H1 (cell line): ENCODE measurements around the gene FBXO47. TPM values are rescaled to one million over a fixed set of nuclear protein-coding genes. Genes with fewer than 3 reads are reported as not detected.
A peak's percentile ranks its signal among the peaks of the same experiment; 100 is the strongest.

Source experiments
- CTCF ChIA-PET: fragments of 300-600 bp; sonication (Branson Sonifier 250); formaldehyde crosslinking; loops from one replicate; lab custom pipeline; 2021; ENCODE audit not compliant: partially characterized antibody; lab: Charles Lee
- POLR2A ChIA-PET: fragments of 300-600 bp; sonication (Branson Sonifier 250); formaldehyde crosslinking; loops from one replicate; lab custom pipeline; 2021; ENCODE audit warnings: inconsistent platforms; ENCODE audit not compliant: partially characterized antibody; lab: Charles Lee
- DNase-seq, 2 experiments: peaks; one replicate each; pipeline versions ENCODE4 v3.0.0 to v3.0.0-alpha.2; 2010 to 2022; ENCODE audit warnings: low spot score in 2 of 2, low read depth in 1 of 2, mixed read lengths in 1 of 2
- FAIRE-seq: peaks from 2 replicates; lab custom pipeline; 2011; peaks lifted over from hg19 to GRCh38; lab: Jason Lieb, UNC
- H2AFZ ChIP-seq: 2 replicates; pipeline ENCODE4 v1.8.1; 2012; ENCODE audit warnings: low read length, inconsistent platforms
- H2AK5ac ChIP-seq: 2 replicates; pipeline ENCODE4 v1.6.1; 2013; ENCODE audit warnings: low read depth, low read length
- H2BK120ac ChIP-seq: replicated peaks from 2 replicates; pipeline ENCODE3; 2013; ENCODE audit warnings: low read depth, low read length, inconsistent platforms
- H2BK12ac ChIP-seq: 2 replicates; pipeline ENCODE4 v1.6.1; 2013; ENCODE audit warnings: low read depth, low read length
- H2BK15ac ChIP-seq: 2 replicates; pipeline ENCODE4 v1.6.1; 2013; ENCODE audit warnings: low read length
- H2BK20ac ChIP-seq: 2 replicates; pipeline ENCODE4 v1.6.1; 2013; ENCODE audit warnings: low read length
- H2BK5ac ChIP-seq: 2 replicates; pipeline ENCODE4 v1.6.1; 2013; ENCODE audit warnings: low read depth, low read length
- H3K14ac ChIP-seq: 2 replicates; pipeline ENCODE4 v1.6.1; 2013; ENCODE audit warnings: inconsistent platforms; ENCODE audit not compliant: insufficient read length
- H3K18ac ChIP-seq: 2 replicates; pipeline ENCODE4 v1.6.1; 2013; ENCODE audit warnings: low read length; ENCODE audit errors: extremely low read depth
- H3K23ac ChIP-seq: 2 replicates; pipeline ENCODE4 v1.6.1; 2013; ENCODE audit warnings: inconsistent platforms; ENCODE audit not compliant: insufficient read length
- H3K23me2 ChIP-seq: 2 replicates; pipeline ENCODE4 v1.6.1; 2013; ENCODE audit warnings: low read depth, low read length
- H3K27ac ChIP-seq: 2 replicates; pipeline ENCODE4 v1.6.1; 2011; ENCODE audit warnings: low read depth, low read length, inconsistent platforms
- H3K27me3 ChIP-seq, 4 experiments: replicated peaks in 1 of 4; 1 replicate in 1 of 4; 2 replicates in 3 of 4; pipeline versions ENCODE4 v1.6.1 to v1.8.1; 2011 to 2013; ENCODE audit warnings: low read length in 3 of 4, mild to moderate bottlenecking in 3 of 4, inconsistent platforms in 2 of 4, mixed read lengths in 2 of 4, moderate library complexity in 1 of 4; ENCODE audit not compliant: control insufficient read depth in 3 of 4, insufficient read depth in 3 of 4; ENCODE audit errors: extremely low read depth in 1 of 4
- H3K36me3 ChIP-seq, 4 experiments: 2 replicates each; pipeline versions ENCODE4 v1.6.1 to v1.8.1; 2011 to 2013; ENCODE audit warnings: mild to moderate bottlenecking in 4 of 4, low read length in 3 of 4, moderate library complexity in 2 of 4, control low read depth in 1 of 4, inconsistent platforms in 1 of 4; ENCODE audit not compliant: insufficient read depth in 4 of 4, control insufficient read depth in 2 of 4
- H3K4ac ChIP-seq: replicated peaks from 2 replicates; pipeline ENCODE3; 2013; ENCODE audit warnings: low read length, low read depth, mixed read lengths, inconsistent platforms; ENCODE audit not compliant: insufficient read length
- H3K4me1 ChIP-seq, 4 experiments: replicated peaks in 1 of 4; 1 replicate in 1 of 4; 2 replicates in 3 of 4; pipeline versions ENCODE4 v1.6.1 to v1.8.1; 2011 to 2013; ENCODE audit warnings: low read length in 3 of 4, inconsistent platforms in 2 of 4, mixed read lengths in 1 of 4; ENCODE audit not compliant: insufficient read depth in 4 of 4, control insufficient read depth in 3 of 4
- H3K4me2 ChIP-seq, 2 experiments: 2 replicates each; pipeline versions ENCODE4 v1.6.1 to v1.8.1; 2011 to 2013; ENCODE audit warnings: low read depth in 2 of 2, low read length in 2 of 2, control low read depth in 1 of 2, inconsistent platforms in 1 of 2, mild to moderate bottlenecking in 1 of 2; ENCODE audit not compliant: insufficient read depth in 1 of 2
- H3K4me3 ChIP-seq, 4 experiments: fragments of 200-600, 300-600 bp in 1 of 4; sonication (generic), shearing (Covaris generic), sonication (Bioruptor Twin) in 1 of 4; 2 replicates each; pipeline versions ENCODE4 v1.5.1 to v1.8.1; 2011 to 2016; ENCODE audit warnings: low read length in 4 of 4, low read depth in 3 of 4, control low read depth in 2 of 4, inconsistent platforms in 2 of 4, mild to moderate bottlenecking in 2 of 4, mixed read lengths in 1 of 4, moderate library complexity in 1 of 4; ENCODE audit not compliant: insufficient read depth in 2 of 4; ENCODE audit errors: extremely low read depth in 1 of 4
- H3K56ac ChIP-seq: replicated peaks from 2 replicates; pipeline ENCODE3; 2013; ENCODE audit warnings: low read depth, mild to moderate bottlenecking, mixed read lengths, low read length, inconsistent platforms; ENCODE audit not compliant: insufficient read length
- H3K79me1 ChIP-seq: 2 replicates; pipeline ENCODE4 v1.6.1; 2013; ENCODE audit warnings: low read depth, low read length, control low read depth
- H3K79me2 ChIP-seq, 2 experiments: 2 replicates each; pipeline versions ENCODE4 v1.6.1 to v1.8.1; 2012 to 2013; ENCODE audit warnings: low read length in 2 of 2, mild to moderate bottlenecking in 2 of 2, inconsistent platforms in 1 of 2; ENCODE audit not compliant: insufficient read depth in 2 of 2, control insufficient read depth in 1 of 2
- H3K9ac ChIP-seq, 4 experiments: replicated peaks in 1 of 4; 1 replicate in 1 of 4; 2 replicates in 3 of 4; pipeline versions ENCODE4 v1.6.1 to v1.8.1; 2011 to 2013; ENCODE audit warnings: low read depth in 3 of 4, low read length in 3 of 4, control low read depth in 2 of 4, mild to moderate bottlenecking in 2 of 4, moderate library complexity in 2 of 4, inconsistent platforms in 1 of 4; ENCODE audit errors: extremely low read depth in 1 of 4
- H3K9me3 ChIP-seq, 2 experiments: 2 replicates each; pipeline versions ENCODE4 v1.6.1 to v1.8.1; 2012 to 2013; ENCODE audit warnings: mild to moderate bottlenecking in 2 of 2, moderate library complexity in 2 of 2, control low read depth in 1 of 2, inconsistent platforms in 1 of 2, low read depth in 1 of 2, low read length in 1 of 2, mixed read lengths in 1 of 2; ENCODE audit not compliant: insufficient read depth in 2 of 2
- H4K20me1 ChIP-seq, 2 experiments: replicated peaks in 1 of 2; 2 replicates each; pipeline versions ENCODE3 to v1.8.1; 2011 to 2013; ENCODE audit warnings: inconsistent platforms in 2 of 2, low read length in 2 of 2, mild to moderate bottlenecking in 1 of 2; ENCODE audit not compliant: insufficient read depth in 2 of 2, control insufficient read depth in 1 of 2
- H4K5ac ChIP-seq: 2 replicates; pipeline ENCODE4 v1.6.1; 2013; ENCODE audit warnings: low read length, low read depth, mixed read lengths, inconsistent platforms; ENCODE audit not compliant: insufficient read length
- H4K8ac ChIP-seq: 2 replicates; pipeline ENCODE4 v1.8.0; 2013; ENCODE audit warnings: mild to moderate bottlenecking, moderate library complexity, low read length, inconsistent platforms; ENCODE audit not compliant: insufficient read depth; ENCODE audit errors: extremely low read depth
- H4K91ac ChIP-seq: replicated peaks from 2 replicates; pipeline ENCODE3; 2013; ENCODE audit warnings: low read length, mixed read lengths, inconsistent platforms; ENCODE audit not compliant: insufficient read length
- BRCA1 ChIP-seq: IDR thresholded peaks from 2 replicates; pipeline ENCODE4 v1.6.1; 2012; ENCODE audit warnings: low read depth, low read length, improper control_type of control experiment
- CEBPB ChIP-seq: IDR thresholded peaks from 2 replicates; pipeline ENCODE4 v1.6.1; 2012; ENCODE audit warnings: low read depth, low read length
- JUN ChIP-seq: IDR thresholded peaks from 2 replicates; pipeline ENCODE4 v1.6.1; 2011; ENCODE audit warnings: low read depth, mild to moderate bottlenecking, improper control_type of control experiment, low read length
- KDM5A ChIP-seq: fragments of 200-600 bp; IDR thresholded peaks from 2 replicates; pipeline ENCODE4 v1.7.1; 2012; ENCODE audit warnings: mild to moderate bottlenecking, low read length, inconsistent platforms, mixed read lengths
- RXRA ChIP-seq: IDR thresholded peaks from 2 replicates; pipeline ENCODE4 v1.6.1; 2011; ENCODE audit warnings: low read depth, mild to moderate bottlenecking, low read length, moderate library complexity; ENCODE audit not compliant: insufficient read depth
- SAP30 ChIP-seq: fragments of 300-600 bp; sonication (generic); IDR thresholded peaks from 2 replicates; pipeline ENCODE4 v1.7.1; 2012; ENCODE audit warnings: low read length, moderate library complexity, mild to moderate bottlenecking, inconsistent platforms; ENCODE audit not compliant: insufficient read depth, insufficient replicate concordance
- TAF7 ChIP-seq: optimal IDR thresholded peaks from 2 replicates; pipeline ENCODE3; 2011; ENCODE audit warnings: low read depth, mild to moderate bottlenecking, inconsistent platforms, low read length, moderate library complexity, borderline replicate concordance
- WGBS, 2 experiments: shearing (Covaris generic) in 1 of 2; methylation state at CpG; one replicate each; pipeline versions ENCODE4 v1.1.6 to v1.1.7; 2013 to 2015; ENCODE audit warnings: low lambda C conversion rate in 2 of 2, mixed read lengths in 2 of 2, inconsistent platforms in 1 of 2, low coverage in 1 of 2, missing lambda C conversion rate in 1 of 2; ENCODE audit not compliant: insufficient replicate concordance in 2 of 2, insufficient coverage in 1 of 2, insufficient read length in 1 of 2; ENCODE audit errors: extremely low coverage in 1 of 2, missing lambda C conversion rate in 1 of 2; 5-methylcytosine and 5-hydroxymethylcytosine counted together
- polyA plus RNA-seq, 7 experiments: library from polyadenylated mRNA; depleted of rRNA in 3 of 7; stranded (reverse) in 5 of 7; unstranded in 2 of 7; fragments of >200 nt in 5 of 7; fragments of 200-250 nt in 2 of 7; gene quantifications; 1 replicate in 5 of 7; 2 replicates in 1 of 7; 4 replicates in 1 of 7; pipeline versions ENCODE4 v1.2.1 to v1.2.3, GENCODE V29; 2011 to 2013; ENCODE audit warnings: missing spikeins in 2 of 7, mixed read lengths in 2 of 7
- total RNA-seq: library from RNA; stranded (reverse); fragmentation: NEBNext Ultra II Directional; extraction: Animal tissue kit (Norgen Biotek cat#: 25700); gene quantifications from 2 replicates; pipeline ENCODE4 v1.2.1, GENCODE V29; 2021
- TF ChIP-seq, protein P1 (sequence below): IDR thresholded peaks from 2 replicates; pipeline ENCODE4 v1.6.1; 2011; ENCODE audit warnings: low read length, improper control_type of control experiment
- TF ChIP-seq, protein P2 (sequence below): IDR thresholded peaks from 2 replicates; pipeline ENCODE4 v1.6.1; 2012; ENCODE audit warnings: low read length, inconsistent platforms

FBXO47 gene
- total and polyA plus RNA-seq, 2 of the 8 experiments (the other 6 are each of a cell fraction or from before 2014, with no cell fraction given), result not detected

DNA sequence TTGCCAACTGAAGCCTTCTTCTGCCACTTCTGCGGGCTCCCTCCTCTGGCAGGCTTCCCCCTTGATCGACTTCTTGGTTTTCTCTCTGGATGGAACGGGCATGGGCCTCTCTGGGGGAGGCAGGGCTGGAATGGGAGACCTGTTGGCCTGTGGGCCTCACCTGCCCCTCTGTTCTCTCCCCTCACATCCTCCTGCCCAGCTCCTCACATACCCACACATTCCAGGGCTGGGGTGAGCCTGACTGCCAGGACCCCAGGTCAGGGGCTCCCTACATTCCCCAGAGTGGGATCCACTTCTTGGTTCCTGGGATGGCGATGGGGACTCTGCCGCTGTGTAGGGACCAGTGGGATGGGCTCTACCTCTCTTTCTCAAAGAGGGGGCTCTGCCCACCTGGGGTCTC is 48.3 kb downstream of the FBXO47 start:
- peak in 1 of 2 experiments; percentile 34 for DNase-seq
- no peak overlapping the region for H4K5ac ChIP-seq
- H2BK15ac ChIP-seq, result no peak overlapping the region
- no peak overlapping the region for H2BK5ac ChIP-seq
- no peak overlapping the region for H2AK5ac ChIP-seq
- H3K56ac ChIP-seq, result no peak overlapping the region
- H2BK20ac ChIP-seq, result no peak overlapping the region
- no peaks in the 10 kb centered on the region for H3K27me3 ChIP-seq
- peaks cover 3 to 6% of the 10 kb centered on the region in 2 experiments for H4K20me1 ChIP-seq
- H3K79me2 ChIP-seq, result no peaks in the 10 kb centered on the region
- H3K79me1 ChIP-seq, result no peaks in the 10 kb centered on the region
- H3K27ac ChIP-seq, result no peak overlapping the region
- H3K9me3 ChIP-seq, result no peaks in the 10 kb centered on the region
- H3K18ac ChIP-seq, result no peak overlapping the region
- no peak overlapping the region for H3K23ac ChIP-seq
- H3K4me3 ChIP-seq, result no peak overlapping the region
- CTCF ChIA-PET, result interaction anchor here (1.0 to 2.3 kb wide), 11 partner anchors 10 to 235 kb away, joined by 3 to 10 read pairs (median 4); partner anchors contain the start of genes LASP1 and RPL23
- H3K4ac ChIP-seq, result no peak overlapping the region
- H3K4me1 ChIP-seq, result peaks cover 0 to 8% (median 6%) of the 10 kb centered on the region in 4 experiments; a peak in 6 of 7 replicates
- no peak overlapping the region for H3K14ac ChIP-seq
- H3K4me2 ChIP-seq, result no peak overlapping the region
- no peak for FAIRE-seq
- no peak overlapping the region for H2BK12ac ChIP-seq
- no peak overlapping the region for H2AFZ ChIP-seq
- no peaks in the 10 kb centered on the region for H3K23me2 ChIP-seq
- peaks cover 6 to 35% (median 26%) of the 10 kb centered on the region in 4 experiments; a peak in 7 of 8 replicates for H3K36me3 ChIP-seq
- TF ChIP-seq SAP30 (no peak), JUN (no peak), RXRA (no peak), KDM5A (no peak), TAF7 (no peak), BRCA1 (no peak), CEBPB (no peak)
- TF ChIP-seq, protein P1, sequence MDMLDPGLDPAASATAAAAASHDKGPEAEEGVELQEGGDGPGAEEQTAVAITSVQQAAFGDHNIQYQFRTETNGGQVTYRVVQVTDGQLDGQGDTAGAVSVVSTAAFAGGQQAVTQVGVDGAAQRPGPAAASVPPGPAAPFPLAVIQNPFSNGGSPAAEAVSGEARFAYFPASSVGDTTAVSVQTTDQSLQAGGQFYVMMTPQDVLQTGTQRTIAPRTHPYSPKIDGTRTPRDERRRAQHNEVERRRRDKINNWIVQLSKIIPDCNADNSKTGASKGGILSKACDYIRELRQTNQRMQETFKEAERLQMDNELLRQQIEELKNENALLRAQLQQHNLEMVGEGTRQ, result no peak
- TF ChIP-seq, protein P2, sequence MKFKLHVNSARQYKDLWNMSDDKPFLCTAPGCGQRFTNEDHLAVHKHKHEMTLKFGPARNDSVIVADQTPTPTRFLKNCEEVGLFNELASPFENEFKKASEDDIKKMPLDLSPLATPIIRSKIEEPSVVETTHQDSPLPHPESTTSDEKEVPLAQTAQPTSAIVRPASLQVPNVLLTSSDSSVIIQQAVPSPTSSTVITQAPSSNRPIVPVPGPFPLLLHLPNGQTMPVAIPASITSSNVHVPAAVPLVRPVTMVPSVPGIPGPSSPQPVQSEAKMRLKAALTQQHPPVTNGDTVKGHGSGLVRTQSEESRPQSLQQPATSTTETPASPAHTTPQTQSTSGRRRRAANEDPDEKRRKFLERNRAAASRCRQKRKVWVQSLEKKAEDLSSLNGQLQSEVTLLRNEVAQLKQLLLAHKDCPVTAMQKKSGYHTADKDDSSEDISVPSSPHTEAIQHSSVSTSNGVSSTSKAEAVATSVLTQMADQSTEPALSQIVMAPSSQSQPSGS, result no peak
- no peak overlapping the region for H4K8ac ChIP-seq
- H4K91ac ChIP-seq, result no peak overlapping the region
- no peak overlapping the region for H2BK120ac ChIP-seq
- H3K9ac ChIP-seq, result no peak overlapping the region
- POLR2A ChIA-PET, result interaction anchor here (7.9 to 14.4 kb wide), 3 partner anchors 10 to 68 kb away, joined by 50 to 98 read pairs (median 51); partner anchors contain the start of genes LASP1 and RPL23
- WGBS, 2 experiments, result 100% methylated on average over 5 of the region's 5 CpGs; no CpG with 5 or more reads in 1 of the 2 experiments
